ENCODE measurements around the gene KPNA2.

GRCh38 chr17:68029512-68030215 is 5.9 kb upstream of the KPNA2 start:
- TF ChIP-seq CTCF (optimal IDR thresholded peaks at IDR 0.05 in 1 of 3, IDR thresholded peaks at IDR 0.05 in 1 of 3, conservative IDR thresholded peaks at IDR 0.05 in 1 of 3; ENCODE audit: extremely low read depth in 1 of 3, insufficient read depth in 2 of 3, low read length in 3 of 3), result no peak
- no peak for TF ChIP-seq EZH2 (IDR thresholded peaks at IDR 0.05; ENCODE audit: low read length)

Measured in keratinocyte (primary cell).